ENCODE results near the gene SUSD2. TPM values are rescaled to one million over a fixed set of nuclear protein-coding genes. Genes with fewer than 3 reads are reported as not detected.

Gene SUSD2
- total and polyA plus RNA-seq, 4 donors = 0.14 to 2.5 (median 0.52) TPM

DNA sequence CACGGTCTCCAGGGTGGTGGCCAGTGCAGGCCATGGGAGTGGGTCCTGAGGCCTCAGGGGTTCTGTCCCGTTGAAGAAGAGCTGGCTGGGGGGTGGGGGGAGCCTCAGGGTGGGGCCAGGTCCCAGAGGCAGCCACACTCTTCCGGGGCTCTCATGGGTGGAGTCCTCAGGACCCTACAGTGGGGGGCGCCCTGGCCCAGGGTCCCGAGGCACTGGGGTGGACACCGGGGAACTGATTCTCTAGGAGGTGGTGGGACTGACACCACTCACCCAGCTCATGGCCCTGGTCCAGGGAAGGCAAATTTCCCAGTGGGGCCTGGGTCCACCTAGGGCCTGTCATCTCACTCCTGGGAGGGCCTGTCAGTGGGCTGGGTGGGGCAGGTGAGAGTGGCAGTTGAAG lies 50.8 kb downstream of the SUSD2 start:
- Histone ChIP-seq H3K27me3 (ENCODE audit: control insufficient read depth in 4 of 4, insufficient read depth in 4 of 4, low read length in 3 of 4) (no peaks in the 10 kb centered on the region), H3K27ac (ENCODE audit: low read depth in 1 of 2, low read length in 2 of 2) (no peak overlapping the region), H3K4me1 (ENCODE audit: control insufficient read depth in 4 of 4, insufficient read depth in 4 of 4, low read length in 3 of 4) (no peaks in the 10 kb centered on the region), H3K9me3 (ENCODE audit: control insufficient read depth in 4 of 4, low read length in 3 of 4) (no peaks in the 10 kb centered on the region), H3K9ac (ENCODE audit: low read depth in 1 of 2, low read length in 2 of 2) (no peak overlapping the region), H3K4me3 (ENCODE audit: low read depth in 1 of 3, low read length in 3 of 3) (no peak overlapping the region), H3K36me3 (ENCODE audit: control insufficient read depth in 4 of 4, insufficient read depth in 3 of 4, low read depth in 1 of 4, low read length in 3 of 4) (peaks cover 0 to 1% (median 0%) of the 10 kb centered on the region in 4 donors)
- TF ChIP-seq GABPA (IDR thresholded peaks at IDR 0.05 in 1 of 2, conservative IDR thresholded peaks at IDR 0.05 in 1 of 2) = no peak
- TF ChIP-seq, protein P1, sequence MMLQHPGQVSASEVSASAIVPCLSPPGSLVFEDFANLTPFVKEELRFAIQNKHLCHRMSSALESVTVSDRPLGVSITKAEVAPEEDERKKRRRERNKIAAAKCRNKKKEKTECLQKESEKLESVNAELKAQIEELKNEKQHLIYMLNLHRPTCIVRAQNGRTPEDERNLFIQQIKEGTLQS (IDR thresholded peaks at IDR 0.05) = no peak
- TF ChIP-seq YY1 (IDR thresholded peaks at IDR 0.05) = no peak
- TF ChIP-seq EGR1 (IDR thresholded peaks at IDR 0.05; ENCODE audit: low read depth in 2 of 2) = no peak
- no peak for TF ChIP-seq TAF1 (conservative IDR thresholded peaks at IDR 0.05)
- TF ChIP-seq NR2F2 (IDR thresholded peaks at IDR 0.05) = no peak
- TF ChIP-seq SP1 (IDR thresholded peaks at IDR 0.05) = no peak
- TF ChIP-seq RXRA (IDR thresholded peaks at IDR 0.05) = no peak
- TF ChIP-seq, protein P2, sequence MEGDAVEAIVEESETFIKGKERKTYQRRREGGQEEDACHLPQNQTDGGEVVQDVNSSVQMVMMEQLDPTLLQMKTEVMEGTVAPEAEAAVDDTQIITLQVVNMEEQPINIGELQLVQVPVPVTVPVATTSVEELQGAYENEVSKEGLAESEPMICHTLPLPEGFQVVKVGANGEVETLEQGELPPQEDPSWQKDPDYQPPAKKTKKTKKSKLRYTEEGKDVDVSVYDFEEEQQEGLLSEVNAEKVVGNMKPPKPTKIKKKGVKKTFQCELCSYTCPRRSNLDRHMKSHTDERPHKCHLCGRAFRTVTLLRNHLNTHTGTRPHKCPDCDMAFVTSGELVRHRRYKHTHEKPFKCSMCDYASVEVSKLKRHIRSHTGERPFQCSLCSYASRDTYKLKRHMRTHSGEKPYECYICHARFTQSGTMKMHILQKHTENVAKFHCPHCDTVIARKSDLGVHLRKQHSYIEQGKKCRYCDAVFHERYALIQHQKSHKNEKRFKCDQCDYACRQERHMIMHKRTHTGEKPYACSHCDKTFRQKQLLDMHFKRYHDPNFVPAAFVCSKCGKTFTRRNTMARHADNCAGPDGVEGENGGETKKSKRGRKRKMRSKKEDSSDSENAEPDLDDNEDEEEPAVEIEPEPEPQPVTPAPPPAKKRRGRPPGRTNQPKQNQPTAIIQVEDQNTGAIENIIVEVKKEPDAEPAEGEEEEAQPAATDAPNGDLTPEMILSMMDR (IDR thresholded peaks at IDR 0.05; ENCODE audit: low read depth, low read length, missing input control) = no peak
- TF ChIP-seq, protein P3, sequence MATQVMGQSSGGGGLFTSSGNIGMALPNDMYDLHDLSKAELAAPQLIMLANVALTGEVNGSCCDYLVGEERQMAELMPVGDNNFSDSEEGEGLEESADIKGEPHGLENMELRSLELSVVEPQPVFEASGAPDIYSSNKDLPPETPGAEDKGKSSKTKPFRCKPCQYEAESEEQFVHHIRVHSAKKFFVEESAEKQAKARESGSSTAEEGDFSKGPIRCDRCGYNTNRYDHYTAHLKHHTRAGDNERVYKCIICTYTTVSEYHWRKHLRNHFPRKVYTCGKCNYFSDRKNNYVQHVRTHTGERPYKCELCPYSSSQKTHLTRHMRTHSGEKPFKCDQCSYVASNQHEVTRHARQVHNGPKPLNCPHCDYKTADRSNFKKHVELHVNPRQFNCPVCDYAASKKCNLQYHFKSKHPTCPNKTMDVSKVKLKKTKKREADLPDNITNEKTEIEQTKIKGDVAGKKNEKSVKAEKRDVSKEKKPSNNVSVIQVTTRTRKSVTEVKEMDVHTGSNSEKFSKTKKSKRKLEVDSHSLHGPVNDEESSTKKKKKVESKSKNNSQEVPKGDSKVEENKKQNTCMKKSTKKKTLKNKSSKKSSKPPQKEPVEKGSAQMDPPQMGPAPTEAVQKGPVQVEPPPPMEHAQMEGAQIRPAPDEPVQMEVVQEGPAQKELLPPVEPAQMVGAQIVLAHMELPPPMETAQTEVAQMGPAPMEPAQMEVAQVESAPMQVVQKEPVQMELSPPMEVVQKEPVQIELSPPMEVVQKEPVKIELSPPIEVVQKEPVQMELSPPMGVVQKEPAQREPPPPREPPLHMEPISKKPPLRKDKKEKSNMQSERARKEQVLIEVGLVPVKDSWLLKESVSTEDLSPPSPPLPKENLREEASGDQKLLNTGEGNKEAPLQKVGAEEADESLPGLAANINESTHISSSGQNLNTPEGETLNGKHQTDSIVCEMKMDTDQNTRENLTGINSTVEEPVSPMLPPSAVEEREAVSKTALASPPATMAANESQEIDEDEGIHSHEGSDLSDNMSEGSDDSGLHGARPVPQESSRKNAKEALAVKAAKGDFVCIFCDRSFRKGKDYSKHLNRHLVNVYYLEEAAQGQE (IDR thresholded peaks at IDR 0.05) = no peak
- TF ChIP-seq, protein P4, sequence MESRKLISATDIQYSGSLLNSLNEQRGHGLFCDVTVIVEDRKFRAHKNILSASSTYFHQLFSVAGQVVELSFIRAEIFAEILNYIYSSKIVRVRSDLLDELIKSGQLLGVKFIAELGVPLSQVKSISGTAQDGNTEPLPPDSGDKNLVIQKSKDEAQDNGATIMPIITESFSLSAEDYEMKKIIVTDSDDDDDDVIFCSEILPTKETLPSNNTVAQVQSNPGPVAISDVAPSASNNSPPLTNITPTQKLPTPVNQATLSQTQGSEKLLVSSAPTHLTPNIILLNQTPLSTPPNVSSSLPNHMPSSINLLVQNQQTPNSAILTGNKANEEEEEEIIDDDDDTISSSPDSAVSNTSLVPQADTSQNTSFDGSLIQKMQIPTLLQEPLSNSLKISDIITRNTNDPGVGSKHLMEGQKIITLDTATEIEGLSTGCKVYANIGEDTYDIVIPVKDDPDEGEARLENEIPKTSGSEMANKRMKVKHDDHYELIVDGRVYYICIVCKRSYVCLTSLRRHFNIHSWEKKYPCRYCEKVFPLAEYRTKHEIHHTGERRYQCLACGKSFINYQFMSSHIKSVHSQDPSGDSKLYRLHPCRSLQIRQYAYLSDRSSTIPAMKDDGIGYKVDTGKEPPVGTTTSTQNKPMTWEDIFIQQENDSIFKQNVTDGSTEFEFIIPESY (IDR thresholded peaks at IDR 0.05) = no peak
- WGBS = 90% methylated on average over 6 of the region's 6 CpGs
- no peak for DNase-seq (ENCODE audit: low spot score)

DNA sequence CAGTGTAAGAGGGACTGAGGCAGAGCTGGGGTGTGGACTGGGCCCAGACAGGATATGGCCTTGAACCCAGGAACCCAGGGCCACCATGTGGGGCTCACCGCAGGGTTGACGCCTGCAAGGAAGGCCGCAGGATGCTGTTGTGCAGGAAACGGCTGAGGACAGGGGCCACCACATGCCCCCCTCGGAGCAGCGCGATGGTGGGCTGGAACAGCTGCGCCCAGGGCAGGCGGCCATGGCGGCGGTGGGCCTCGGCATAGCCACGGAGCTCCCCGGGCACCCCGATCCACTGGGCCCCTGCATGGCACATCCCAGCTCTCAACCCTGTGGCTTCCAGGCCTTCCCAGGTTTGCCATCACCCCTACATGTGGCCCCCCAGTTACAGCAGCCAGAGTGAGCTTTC lies 51.4 kb downstream of the SUSD2 start:
- no peak overlapping the region for H3K27ac ChIP-seq (ENCODE audit: low read depth in 1 of 2, low read length in 2 of 2)
- no peak for DNase-seq (ENCODE audit: low spot score)
- whole genome bisulfite sequencing = 91% methylated on average over 15 of the region's 15 CpGs
- TF ChIP-seq FOXA1 (IDR thresholded peaks at IDR 0.05) = no peak
- no peak for TF ChIP-seq FOXA2 (IDR thresholded peaks at IDR 0.05)
- TF ChIP-seq, protein P3 (IDR thresholded peaks at IDR 0.05) = no peak
- no peak for TF ChIP-seq GABPA (IDR thresholded peaks at IDR 0.05 in 1 of 2, conservative IDR thresholded peaks at IDR 0.05 in 1 of 2)
- no peak for TF ChIP-seq HNF4A (conservative IDR thresholded peaks at IDR 0.05)
- no peak for TF ChIP-seq RAD21 (IDR thresholded peaks at IDR 0.05)
- TF ChIP-seq, protein P5, sequence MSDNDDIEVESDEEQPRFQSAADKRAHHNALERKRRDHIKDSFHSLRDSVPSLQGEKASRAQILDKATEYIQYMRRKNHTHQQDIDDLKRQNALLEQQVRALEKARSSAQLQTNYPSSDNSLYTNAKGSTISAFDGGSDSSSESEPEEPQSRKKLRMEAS (IDR thresholded peaks at IDR 0.05) = no peak
- TF ChIP-seq NR2F2 (IDR thresholded peaks at IDR 0.05) = no peak
- no peak for TF ChIP-seq EGR1 (IDR thresholded peaks at IDR 0.05; ENCODE audit: low read depth in 2 of 2)
- TF ChIP-seq RXRA (IDR thresholded peaks at IDR 0.05) = no peak
- TF ChIP-seq YY1 (IDR thresholded peaks at IDR 0.05) = no peak
- no peak for TF ChIP-seq SP1 (IDR thresholded peaks at IDR 0.05)
- no peak for TF ChIP-seq HNF4G (IDR thresholded peaks at IDR 0.05)
- no peak for TF ChIP-seq TAF1 (conservative IDR thresholded peaks at IDR 0.05)
- TF ChIP-seq, protein P1 (IDR thresholded peaks at IDR 0.05) = no peak
- TF ChIP-seq, protein P2 (IDR thresholded peaks at IDR 0.05; ENCODE audit: low read depth, low read length, missing input control) = no peak

More for the DNA sequence above, 51.4 kb downstream of the SUSD2 start:
- Histone ChIP-seq H3K4me1 (ENCODE audit: control insufficient read depth in 4 of 4, insufficient read depth in 4 of 4, low read length in 3 of 4) (no peaks in the 10 kb centered on the region), H3K9me3 (ENCODE audit: control insufficient read depth in 4 of 4, low read length in 3 of 4) (no peaks in the 10 kb centered on the region), H3K9ac (ENCODE audit: low read depth in 1 of 2, low read length in 2 of 2) (no peak overlapping the region), H3K27me3 (ENCODE audit: control insufficient read depth in 4 of 4, insufficient read depth in 4 of 4, low read length in 3 of 4) (no peaks in the 10 kb centered on the region), H3K36me3 (ENCODE audit: control insufficient read depth in 4 of 4, insufficient read depth in 3 of 4, low read depth in 1 of 4, low read length in 3 of 4) (peaks cover 0 to 1% (median 0%) of the 10 kb centered on the region in 4 donors), H3K4me3 (ENCODE audit: low read depth in 1 of 3, low read length in 3 of 3) (no peak overlapping the region)
